Right lung (tissue), 5 donors: ENCODE data around the gene DOCK10. TPM values are rescaled to one million over a fixed set of nuclear protein-coding genes. Genes with fewer than 3 reads are reported as not detected.

Experiments used
- DNase-seq, 2 donors: peaks; one replicate each; pipeline ENCODE4 v3.0.0-alpha.2; 2013
- polyA plus RNA-seq, 5 donors: library from polyadenylated mRNA; unstranded; fragments of 120-200 nt; gene quantifications; one replicate each; pipeline versions ENCODE4 v1.2.1 to v1.2.3, GENCODE V29; 2013; ENCODE audit warnings: inconsistent platforms in 1 of 5, low replicate concordance in 1 of 5; ENCODE audit not compliant: insufficient read length in 5 of 5, insufficient read depth in 1 of 5

DOCK10 gene
- polyA plus RNA-seq, 5 donors = 39.7 to 44.2 (median 42.8) TPM

DNA sequence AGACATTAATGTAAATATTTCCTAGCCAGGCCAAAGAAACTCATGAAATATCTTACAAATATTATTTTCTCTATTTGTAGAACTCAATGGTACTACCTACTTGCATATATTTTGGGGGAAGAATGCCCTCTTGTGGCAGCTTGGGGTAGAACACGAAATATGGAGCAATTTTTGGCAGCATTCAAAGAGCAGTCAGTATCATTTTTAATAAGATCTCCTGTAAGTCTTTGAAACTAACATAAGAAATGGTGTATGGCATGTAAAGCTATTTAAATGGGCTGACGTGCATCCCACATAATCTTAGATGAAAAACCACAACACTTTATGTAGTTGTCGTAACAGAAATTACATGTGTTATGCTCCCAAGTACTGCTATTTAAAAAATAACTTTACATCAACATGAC lies 263.8 kb downstream of the DOCK10 start:
- peak; percentile 33 to 60 for DNase-seq

DNA sequence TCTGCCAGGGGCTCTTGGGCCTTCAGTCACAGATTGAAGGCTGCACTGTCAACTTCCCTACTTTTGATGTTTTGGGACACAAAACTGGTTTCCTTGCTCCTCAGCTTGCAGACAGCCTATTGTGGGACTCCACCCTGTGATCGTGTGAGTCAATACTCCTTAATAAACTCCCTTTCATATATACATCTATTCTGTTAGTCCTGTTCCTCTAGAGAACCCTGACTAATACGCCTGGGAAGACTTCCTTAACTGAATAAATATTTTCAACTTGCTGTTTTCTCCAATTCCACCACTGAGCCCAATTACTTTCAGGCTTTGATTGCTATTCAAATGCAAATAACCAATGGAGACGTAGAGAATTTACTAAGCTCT lies 264.7 kb downstream of the DOCK10 start:
- no peak for DNase-seq

DNA sequence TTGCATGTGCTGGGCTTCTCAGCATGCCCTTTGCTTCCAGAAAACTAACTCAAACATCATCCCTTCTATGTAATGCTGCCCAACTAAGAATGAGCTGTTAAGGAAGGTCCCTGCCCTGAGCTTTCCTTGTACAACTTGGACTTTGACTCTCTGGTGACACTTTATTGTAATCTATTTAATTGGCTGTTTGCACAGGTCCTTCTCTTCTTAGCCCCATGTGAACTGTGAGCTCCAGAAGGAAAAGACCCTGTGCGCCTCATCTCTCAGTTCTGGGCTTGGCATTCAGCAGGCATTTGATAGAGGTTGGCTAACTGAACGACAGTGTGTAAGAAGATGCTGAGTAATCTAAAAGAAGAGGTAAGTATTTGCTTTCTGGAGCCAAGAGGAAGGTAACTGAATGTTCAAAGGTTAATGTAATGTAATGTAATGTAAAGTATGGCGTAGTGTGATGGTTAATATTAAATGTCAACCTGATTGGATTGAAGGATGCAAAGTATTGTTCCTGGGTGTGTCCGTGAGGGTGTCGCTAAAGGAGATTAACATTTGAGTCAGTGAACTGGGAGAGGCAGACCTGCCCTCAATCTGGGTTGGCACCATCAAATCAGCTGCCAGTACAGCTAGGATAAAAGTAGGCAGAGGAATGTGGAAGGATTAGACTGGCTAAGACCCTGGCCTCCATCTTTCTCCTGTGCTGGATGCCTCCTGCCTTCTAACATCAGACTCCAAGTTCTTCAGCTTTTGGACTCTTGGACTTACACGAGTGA lies 265.3 kb downstream of the DOCK10 start:
- no peak for DNase-seq

- DNase-seq = no peak
Observed at GRCh38 chr2:224775647-224776046, 266.6 kb downstream of the DOCK10 start.

- no peak for DNase-seq
Observed at GRCh38 chr2:224774735-224775134, 267.5 kb downstream of the DOCK10 start.

DNA sequence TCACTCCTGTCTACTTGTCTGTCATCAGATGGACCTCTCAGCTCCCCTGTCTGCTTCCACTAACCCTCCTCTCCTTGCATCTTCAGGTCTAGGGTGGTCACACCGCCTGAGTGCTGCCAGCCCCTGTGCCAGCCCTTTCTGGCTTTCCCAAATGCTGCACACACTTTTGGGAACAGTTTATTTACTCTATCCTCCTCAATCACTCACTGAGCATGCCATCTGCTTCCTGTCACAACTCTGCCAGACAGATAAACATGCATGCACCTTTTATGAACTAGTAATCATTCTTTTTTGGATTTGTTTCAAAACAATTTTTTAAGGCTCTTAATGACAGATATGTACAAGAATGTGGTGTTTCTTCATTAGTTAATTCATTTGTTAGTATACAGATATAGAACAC lies 269.8 kb downstream of the DOCK10 start:
- no peak for DNase-seq

DNA sequence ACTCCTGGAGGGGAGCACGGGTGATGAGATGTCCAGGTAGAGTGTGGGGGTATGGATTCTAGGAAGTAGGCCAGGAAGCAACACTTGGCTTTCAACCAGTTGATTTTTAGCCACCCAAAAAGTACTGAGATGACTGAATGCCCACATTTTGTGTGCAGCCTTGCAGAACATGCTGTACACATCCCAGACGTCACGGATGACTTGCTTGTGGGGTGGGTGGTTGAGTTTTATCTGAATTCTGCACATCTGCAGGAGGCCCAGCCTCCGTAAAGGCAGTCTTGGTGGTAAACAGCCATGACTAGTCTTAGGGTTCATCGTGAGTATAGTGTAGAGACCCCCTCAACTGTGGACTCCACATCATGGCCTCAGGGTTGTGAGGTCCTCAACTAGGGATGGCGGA lies 272.8 kb downstream of the DOCK10 start:
- DNase-seq = no peak

- no peak for DNase-seq
Observed at GRCh38 chr2:224764565-224765236, 277.6 kb downstream of the DOCK10 start.

GRCh38 chr2:224757934-224758548 lies 284.2 kb downstream of the DOCK10 start:
- DNase-seq = no peak

DNA sequence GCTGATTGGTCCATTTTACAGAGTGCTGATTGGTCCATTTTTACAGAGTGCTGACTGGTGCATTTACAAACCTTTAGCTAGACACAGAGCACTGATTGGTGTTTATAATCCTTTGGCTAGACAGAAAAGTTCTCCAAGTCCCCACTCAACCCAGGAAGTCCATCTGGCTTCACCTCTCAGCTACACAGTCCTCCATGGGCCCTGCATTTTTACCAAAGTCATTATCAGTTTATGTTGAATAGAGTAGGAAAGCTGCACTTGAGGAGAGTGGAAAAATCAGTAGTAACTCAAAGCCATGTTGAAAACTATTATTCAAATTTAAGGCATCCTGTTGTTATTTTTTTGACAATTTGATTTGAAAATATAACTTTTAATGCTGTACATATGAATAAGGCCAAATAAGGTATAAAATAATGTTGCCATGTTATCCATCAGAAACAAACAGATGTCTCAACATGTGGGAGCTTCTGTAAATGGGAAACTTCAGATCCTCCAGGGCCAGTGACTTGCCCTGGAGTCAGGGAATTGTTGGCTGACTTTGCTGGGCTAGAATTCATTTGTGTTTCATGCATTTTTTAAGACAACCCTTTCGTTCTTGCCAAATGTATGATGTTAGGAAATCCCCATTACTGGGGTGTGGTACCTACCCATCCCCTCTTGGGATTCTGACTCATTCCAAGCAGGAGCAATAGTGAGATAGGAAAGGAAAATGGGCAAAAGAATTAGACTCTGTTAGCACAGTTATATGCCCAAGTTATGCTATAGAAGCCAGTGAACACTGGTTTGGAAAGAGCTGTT lies 288.3 kb downstream of the DOCK10 start:
- DNase-seq = no peak

- DNase-seq = no peak
Observed at GRCh38 chr2:224751996-224752698, 290.1 kb downstream of the DOCK10 start.

DNA sequence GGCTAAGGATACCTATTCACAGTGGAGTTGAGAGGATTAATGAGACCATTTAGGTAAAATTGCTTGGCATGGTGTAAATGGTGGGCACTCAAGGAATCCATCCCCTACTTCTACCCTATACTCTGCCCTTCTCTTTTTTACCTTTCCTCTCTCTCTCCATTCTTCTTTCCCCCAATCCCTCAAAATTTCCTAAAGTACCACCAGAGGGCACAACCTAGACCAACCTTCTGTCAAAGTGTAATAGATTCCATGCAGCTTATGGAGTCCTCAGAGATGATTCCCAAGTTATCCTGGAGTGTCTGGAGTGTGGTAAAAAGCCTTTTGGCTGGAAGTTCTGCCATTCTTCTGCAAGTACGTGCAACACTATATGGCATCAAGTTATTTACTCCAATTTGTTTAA lies 293.1 kb downstream of the DOCK10 start:
- no peak for DNase-seq

GRCh38 chr2:224747765-224748164 lies 294.5 kb downstream of the DOCK10 start:
- DNase-seq = no peak

DNA sequence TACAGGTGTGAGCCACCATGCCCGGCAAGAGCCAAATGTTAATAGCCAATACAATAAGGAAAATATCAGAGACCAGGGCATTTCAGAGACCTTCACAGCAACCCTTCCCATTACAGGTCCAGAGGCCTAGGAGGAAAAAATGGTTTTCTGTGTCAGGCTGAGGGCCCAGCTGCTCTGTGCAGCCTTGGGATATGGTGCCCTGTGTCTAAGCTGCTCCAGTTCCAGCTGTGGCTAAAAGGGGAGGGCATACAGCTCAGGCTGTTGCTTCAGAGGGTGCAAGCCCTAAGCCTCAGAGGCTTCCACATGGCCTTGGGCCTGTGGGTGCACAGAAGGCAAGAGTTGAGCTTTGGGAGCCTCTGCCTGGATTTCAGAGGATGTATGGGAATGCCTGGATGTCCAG lies 306.0 kb downstream of the DOCK10 start:
- no peak for DNase-seq

GRCh38 chr2:224734949-224735348 lies 307.3 kb downstream of the DOCK10 start:
- no peak for DNase-seq

DNA sequence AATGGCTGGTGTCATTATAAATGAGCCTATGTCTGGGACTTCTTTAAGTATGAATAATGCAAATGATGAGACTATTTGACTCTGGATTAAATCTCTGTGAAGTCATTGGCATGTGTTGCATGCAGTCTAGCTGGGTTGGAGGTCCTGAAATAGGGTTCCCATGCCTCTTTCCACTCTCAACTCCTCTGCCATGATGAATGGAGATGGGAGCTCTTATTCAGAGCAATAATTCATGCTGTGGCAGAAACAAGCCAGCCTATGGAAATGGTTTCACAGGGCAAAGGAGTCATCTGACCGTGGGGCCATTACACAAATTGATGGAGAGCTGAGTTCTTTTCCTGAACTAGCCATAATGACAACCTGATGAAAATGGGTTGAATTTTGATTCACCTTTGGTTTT lies 310.6 kb downstream of the DOCK10 start:
- DNase-seq = no peak

- no peak for DNase-seq
Observed at GRCh38 chr2:224729435-224729834, 312.8 kb downstream of the DOCK10 start.

DNA sequence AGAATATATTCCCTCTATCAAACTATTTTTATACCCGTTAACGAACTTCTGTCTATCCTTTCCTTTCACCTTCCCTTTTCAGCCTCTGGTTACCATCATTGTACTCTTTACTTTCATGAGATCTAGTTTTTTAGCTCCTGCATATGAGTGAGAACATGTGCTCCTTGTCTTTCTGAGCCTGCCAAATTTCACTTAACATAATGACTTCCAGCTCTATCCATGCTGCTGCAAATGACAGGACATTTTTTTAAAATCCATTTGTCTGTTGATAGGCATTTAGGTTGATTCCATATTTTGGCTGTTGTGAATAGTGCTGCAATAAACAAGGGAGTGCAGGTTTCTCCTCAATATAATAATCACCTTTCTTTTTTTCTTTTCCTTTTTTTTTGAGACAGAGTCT lies 317.9 kb downstream of the DOCK10 start:
- no peak for DNase-seq

- no peak for DNase-seq
Observed at GRCh38 chr2:224723586-224724217, 318.6 kb downstream of the DOCK10 start.

DNA sequence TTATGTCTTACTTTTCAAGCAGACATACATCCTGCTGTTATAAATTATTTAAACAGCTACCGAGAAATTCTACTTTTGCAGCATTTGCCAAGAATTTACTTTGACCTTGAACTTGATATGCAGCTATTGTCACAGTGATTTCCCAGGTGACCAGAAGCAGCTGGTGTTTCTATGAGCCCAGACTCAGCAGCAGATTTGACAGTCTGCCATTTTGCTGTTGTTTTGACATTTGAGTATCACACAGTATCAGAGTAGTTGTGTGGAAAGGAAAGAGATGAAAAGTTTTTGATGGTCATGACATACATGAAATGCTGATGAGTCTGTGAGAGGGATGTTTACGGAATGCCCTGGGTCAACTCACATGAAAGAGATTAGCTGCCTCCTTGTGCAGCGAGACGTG lies 319.5 kb downstream of the DOCK10 start:
- no peak for DNase-seq

DNA sequence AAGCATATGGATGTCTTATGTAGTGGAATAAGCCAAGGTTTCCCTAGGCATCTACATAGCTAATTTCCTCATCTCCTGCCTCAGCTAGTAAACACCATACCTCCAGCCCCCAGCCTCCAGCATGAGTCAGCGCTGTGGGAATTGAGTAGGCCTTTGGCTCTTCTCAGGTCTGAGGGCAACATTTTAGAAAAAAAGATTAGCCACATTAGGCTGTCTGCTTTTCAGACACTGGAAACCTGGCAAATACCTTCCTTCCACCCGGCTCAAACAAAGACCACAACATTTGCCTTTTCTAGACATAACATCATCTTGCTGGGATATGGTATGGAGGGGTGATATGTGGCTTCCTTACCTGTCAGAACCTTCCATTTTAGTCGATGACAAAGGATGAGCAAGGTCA lies 320.0 kb downstream of the DOCK10 start:
- DNase-seq = no peak
